HG02759 (cell line): ENCODE measurements around the gene PES1.
"Not testable (repeated sequence)": the region's sequence is repeated elsewhere in the genome, so short reads cannot be mapped to it uniquely, and the experiment has no call there.

Experiments used
- ATAC-seq: cut with Tn5 transposase; IDR thresholded peaks from one replicate; pipeline ENCODE4 v1.9.1; 2021; ENCODE audit warnings: mild to moderate bottlenecking, moderate library complexity; ENCODE audit not compliant: unreplicated experiment

PES1 gene

GRCh38 chr22:30591588-30592359, at the start of gene PES1:
Gene PES1 (minus strand): TSS chr22:30591910. CDS start chr22:30591833, 77 bp downstream.
- peak; percentile 98 for ATAC-seq

DNA sequence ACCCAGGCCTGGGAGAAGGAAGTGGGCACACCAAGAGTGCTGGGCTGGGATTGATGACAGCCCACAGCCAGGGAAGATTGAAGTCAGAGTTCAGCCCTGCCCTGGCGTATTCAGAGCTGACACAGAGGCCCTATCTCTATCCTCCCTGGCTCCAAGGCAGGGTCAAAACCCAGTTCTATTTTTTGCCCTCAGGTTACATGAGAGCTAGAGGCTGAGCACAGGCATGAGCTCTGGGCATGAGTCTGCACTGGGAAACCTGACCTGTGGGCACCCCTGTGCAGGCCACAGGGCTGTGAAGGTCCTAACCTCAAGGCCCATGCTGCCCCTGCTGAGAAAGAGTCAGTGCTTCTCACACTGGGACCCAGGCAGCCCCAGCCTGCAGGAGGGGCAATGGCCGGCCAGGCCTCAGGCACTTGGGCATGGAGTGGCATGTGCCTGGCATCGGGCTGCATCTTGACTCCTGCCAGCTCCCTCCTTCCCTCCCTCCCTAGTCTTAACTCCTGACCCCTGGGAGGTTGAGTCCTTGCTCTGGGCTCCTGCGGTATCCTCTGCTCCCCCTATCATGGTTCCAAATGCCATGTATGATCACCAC, 49.2 kb upstream of the PES1 start:
- no peak for ATAC-seq

- no peak for ATAC-seq
These were observed 48.7 kb upstream of the PES1 start for GRCh38 chr22:30640361-30640760.

- ATAC-seq, result no peak
These were observed 46.0 kb upstream of the PES1 start for GRCh38 chr22:30637701-30638114.

- no peak for ATAC-seq
These were observed 44.7 kb upstream of the PES1 start for GRCh38 chr22:30636226-30637077.

GRCh38 chr22:30635273-30636225, 43.8 kb upstream of the PES1 start, which contains the start of gene SLC35E4:
Gene SLC35E4 (plus strand): TSS chr22:30635781. CDS start chr22:30636451, 670 bp downstream.
- ATAC-seq, result peak; percentile 77

GRCh38 chr22:30634471-30635233, 42.9 kb upstream of the PES1 start:
- peak; percentile 61 for ATAC-seq

DNA sequence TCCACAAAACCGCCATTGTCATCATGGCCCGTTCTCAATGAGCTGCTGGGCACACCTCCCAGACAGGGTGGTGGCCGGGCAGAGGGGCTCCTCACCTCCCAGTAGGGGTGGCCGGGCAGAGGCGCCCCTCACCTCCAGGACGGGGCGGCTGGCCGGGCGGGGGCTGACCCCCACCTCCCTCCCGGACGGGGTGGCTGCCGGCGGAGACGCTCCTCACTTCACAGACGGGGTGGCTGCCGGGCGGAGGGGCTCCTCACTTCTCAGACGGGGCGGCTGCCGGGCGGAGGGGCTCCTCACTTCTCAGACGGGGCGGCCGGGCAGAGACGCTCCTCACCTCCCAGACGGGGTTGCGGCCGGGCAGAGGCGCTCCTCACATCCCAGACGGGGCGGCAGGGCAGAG, 39.8 kb upstream of the PES1 start:
- ATAC-seq, result not testable (repeated sequence)

DNA sequence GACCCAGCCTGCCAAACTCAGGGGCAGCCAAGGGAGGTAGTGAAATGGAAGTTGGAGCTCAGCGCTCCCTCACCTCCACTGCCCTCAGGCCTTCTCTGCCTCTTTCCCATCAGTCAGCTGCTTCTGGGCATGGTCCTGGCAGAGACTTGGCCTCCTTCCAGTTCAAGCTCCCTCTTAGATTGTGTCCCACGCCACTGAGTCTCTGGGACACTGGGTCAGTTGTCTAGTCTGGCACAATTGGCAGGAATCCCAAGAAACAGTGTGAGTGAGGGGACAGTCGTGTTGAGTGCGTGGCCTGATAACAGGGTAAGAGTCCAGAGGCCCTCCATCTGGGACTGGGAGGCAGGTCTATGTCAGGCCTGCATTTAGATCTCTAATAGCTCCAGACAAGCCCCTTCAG, 36.8 kb upstream of the PES1 start:
- no peak for ATAC-seq

DNA sequence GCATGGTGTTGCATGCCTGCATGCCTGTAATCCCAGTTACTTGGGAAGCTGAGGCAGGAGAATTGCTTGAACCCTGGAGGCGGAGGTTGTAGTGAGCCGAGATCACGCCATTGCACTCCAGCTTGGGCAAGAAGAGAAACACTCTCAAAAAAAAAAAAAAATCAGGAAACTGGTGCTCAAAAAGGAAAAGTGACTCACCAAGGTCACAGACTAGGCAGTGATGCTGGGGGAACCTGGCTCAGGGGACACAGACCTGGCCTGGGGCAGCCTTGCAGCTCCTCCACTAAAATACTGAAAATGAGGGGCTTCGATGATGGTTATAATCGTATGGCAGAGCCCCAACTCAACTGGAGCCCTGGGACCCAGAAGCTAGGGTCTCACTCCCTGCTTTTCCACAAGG, 35.8 kb upstream of the PES1 start:
- no peak for ATAC-seq

GRCh38 chr22:30626413-30626812, 34.7 kb upstream of the PES1 start:
- no peak for ATAC-seq

GRCh38 chr22:30619909-30620308, 28.2 kb upstream of the PES1 start:
- ATAC-seq, result not testable (repeated sequence)

DNA sequence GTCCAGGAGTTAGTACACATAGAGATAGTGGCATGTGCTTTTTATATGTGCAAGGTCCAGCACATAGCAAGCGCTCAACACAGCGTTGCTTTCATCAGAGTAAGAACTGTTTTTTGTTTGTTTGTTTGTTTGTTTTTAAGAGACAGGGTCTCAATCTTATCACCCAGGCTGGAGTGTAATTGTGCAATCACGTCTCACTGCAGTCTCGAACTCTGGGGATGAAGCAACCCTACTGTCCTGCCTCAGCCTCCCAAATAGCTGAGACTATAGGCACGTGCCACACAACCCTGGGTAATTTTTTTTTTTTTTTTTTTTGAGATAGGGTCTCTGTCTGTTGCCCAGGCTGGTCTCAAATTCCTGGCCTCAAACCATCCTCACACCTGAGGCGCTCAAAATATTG, 26.1 kb upstream of the PES1 start:
- no peak for ATAC-seq

DNA sequence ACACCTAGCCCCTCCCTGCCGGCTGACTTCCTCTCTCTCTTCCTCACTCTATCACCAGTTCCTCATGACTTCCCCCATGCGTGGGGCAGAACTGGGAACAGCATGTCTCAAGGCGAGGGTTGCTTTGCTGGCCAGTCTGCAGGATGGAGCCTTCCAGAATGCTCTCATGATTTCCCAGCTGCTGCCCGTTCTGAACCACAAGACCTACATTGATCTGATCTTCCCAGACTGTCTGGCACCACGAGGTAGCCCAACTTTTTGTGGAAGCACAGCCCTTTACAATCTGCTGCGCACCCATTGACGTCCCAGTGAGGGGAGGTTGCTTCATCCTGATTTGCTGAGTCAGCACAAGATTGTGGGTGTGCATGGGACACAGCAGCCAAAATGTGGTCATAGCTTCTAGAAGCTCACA, 23.8 kb upstream of the PES1 start:
- ATAC-seq, result no peak

DNA sequence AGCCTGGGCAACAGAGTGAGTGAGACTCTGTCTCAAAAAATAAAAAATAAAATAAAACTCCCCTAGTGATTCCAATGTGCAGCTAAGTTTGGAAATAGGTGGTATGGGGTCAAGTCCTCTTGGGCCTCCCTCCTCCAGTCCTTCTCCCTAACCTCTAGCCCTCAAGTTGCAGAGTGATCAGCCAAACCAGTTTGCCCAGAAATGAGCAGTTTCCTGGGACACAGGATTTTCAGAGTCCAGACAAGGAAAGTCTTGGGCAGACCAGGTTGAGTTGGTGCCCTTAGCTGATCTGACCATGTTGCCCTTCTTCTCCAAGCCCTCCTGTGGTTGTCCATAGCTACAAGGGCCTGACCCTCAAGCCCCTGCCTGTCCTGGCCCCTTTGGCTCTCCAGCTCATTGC, 23.2 kb upstream of the PES1 start:
- no peak for ATAC-seq

GRCh38 chr22:30614268-30614667, 22.6 kb upstream of the PES1 start:
- ATAC-seq, result no peak

GRCh38 chr22:30612789-30613188, 21.1 kb upstream of the PES1 start:
- no peak for ATAC-seq

DNA sequence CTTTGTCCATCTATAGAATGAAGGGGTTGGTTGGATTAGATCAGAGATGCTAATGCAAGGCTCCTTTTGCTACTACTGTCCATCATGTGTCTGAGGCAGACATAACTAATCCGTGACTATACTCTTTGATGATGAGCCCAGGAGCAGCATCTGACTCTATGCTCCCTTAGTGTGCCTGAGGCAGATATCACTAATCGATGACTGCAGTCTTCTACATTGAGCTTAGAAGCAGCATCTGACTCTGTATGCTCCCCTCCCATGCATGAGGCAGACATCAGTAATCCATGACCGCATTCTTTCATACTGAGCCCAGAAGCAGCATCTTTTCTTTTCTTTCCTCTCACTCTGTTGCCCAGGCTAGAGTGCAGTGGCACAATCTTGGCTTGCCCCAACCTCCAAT, 19.5 kb upstream of the PES1 start:
- ATAC-seq, result no peak

DNA sequence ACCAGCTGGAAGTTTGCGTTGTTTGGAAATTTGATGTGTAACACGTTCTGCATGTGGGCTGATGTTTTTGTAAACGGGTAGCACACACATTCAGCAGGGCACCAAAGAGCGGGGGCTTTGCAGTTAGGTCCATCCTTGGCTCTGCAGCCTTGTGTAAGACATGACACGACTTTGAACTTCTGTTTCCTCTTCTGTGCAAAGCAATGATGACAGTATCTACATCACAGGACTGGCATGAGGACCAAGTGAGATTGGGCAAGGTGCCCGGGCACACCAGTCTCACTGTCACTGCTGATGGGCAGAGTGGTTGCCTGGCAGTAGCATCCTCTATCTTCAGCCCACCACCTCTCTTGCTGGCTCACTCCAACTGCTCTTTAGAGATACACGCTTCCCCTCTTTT, 18.6 kb upstream of the PES1 start:
- ATAC-seq, result no peak
